Nephron (organoid): ENCODE data around the gene ZNF467.
A peak's percentile ranks its signal among the peaks of the same experiment; 100 is the strongest.

ENCODE experiments used
- H3K27ac Mint-ChIP-seq, 3 experiments: 2 replicates each; pipeline ENCODE4 v1.8.0; 2020; ENCODE audit warnings: mixed read lengths in 3 of 3, mild to moderate bottlenecking in 2 of 3, moderate library complexity in 1 of 3
- H3K27me3 Mint-ChIP-seq: 2 replicates; pipeline ENCODE4 v1.8.0; 2021; ENCODE audit warnings: low read depth, mild to moderate bottlenecking, moderate library complexity, mixed read lengths
- H3K36me3 Mint-ChIP-seq: 2 replicates; pipeline ENCODE4 v1.8.0; 2020; ENCODE audit warnings: low read depth, mixed read lengths
- H3K4me1 Mint-ChIP-seq: 2 replicates; pipeline ENCODE4 v1.8.0; 2020; ENCODE audit warnings: mixed read lengths
- H3K4me3 Mint-ChIP-seq, 3 experiments: 2 replicates each; pipeline ENCODE4 v1.8.0; 2020; ENCODE audit warnings: mild to moderate bottlenecking in 3 of 3, mixed read lengths in 3 of 3, moderate library complexity in 2 of 3
- H3K9me3 Mint-ChIP-seq: 2 replicates; pipeline ENCODE4 v1.8.0; 2020; ENCODE audit warnings: mixed read lengths
- TF ChIP-seq, protein P1 (sequence below), 3 experiments: fragments of 200-600 bp; sonication (generic); IDR thresholded peaks; one replicate each; pipeline ENCODE4 v1.5.0; 2021; ENCODE audit warnings: antibody characterized with exemption in 3 of 3; ENCODE audit not compliant: unreplicated experiment in 3 of 3

The ZNF467 gene

GRCh38 chr7:149742075-149742701 is 31.2 kb downstream of the ZNF467 start:
- H3K36me3 Mint-ChIP-seq: no peaks in the 10 kb centered on the region
- H3K4me1 Mint-ChIP-seq: peaks cover 7% of the 10 kb centered on the region
- peaks cover 4% of the 10 kb centered on the region for H3K27me3 Mint-ChIP-seq
- TF ChIP-seq, protein P1, sequence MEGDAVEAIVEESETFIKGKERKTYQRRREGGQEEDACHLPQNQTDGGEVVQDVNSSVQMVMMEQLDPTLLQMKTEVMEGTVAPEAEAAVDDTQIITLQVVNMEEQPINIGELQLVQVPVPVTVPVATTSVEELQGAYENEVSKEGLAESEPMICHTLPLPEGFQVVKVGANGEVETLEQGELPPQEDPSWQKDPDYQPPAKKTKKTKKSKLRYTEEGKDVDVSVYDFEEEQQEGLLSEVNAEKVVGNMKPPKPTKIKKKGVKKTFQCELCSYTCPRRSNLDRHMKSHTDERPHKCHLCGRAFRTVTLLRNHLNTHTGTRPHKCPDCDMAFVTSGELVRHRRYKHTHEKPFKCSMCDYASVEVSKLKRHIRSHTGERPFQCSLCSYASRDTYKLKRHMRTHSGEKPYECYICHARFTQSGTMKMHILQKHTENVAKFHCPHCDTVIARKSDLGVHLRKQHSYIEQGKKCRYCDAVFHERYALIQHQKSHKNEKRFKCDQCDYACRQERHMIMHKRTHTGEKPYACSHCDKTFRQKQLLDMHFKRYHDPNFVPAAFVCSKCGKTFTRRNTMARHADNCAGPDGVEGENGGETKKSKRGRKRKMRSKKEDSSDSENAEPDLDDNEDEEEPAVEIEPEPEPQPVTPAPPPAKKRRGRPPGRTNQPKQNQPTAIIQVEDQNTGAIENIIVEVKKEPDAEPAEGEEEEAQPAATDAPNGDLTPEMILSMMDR (IDR thresholded peaks at IDR 0.05; ENCODE audit: unreplicated experiment in 3 of 3): peak; percentile 90 to 96 (median 94)
- no peak overlapping the region for H3K27ac Mint-ChIP-seq
- no peaks in the 10 kb centered on the region for H3K9me3 Mint-ChIP-seq
- H3K4me3 Mint-ChIP-seq: peak overlapping the region; percentile 56 to 77 (median 74)

DNA sequence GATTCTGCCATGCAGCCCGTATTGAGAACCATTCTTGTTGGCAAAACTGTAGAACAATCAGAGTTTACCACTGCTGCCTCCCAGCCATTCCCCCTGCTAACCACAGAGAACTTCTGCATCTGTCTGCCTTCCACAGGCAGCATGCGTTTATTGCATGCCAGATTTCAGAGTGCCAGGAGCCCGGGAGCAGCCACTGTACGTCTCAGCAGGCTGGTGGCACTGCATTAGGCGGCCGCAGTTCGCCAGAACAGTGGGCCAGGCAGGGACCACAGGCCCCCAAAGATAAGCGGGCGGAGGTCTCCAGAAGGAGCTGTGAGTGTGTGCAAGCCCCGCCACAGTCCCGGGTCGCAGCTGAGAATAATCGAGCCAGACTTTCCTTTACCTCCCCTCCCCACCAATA is 31.8 kb downstream of the ZNF467 start:
- Mint-ChIP-seq H3K4me3 (peak overlapping the region in 1 of 3 experiments; percentile 74), H3K4me1 (peaks cover 7% of the 10 kb centered on the region), H3K9me3 (no peaks in the 10 kb centered on the region), H3K27ac (no peak overlapping the region), H3K27me3 (peaks cover 4% of the 10 kb centered on the region), H3K36me3 (no peaks in the 10 kb centered on the region)
- TF ChIP-seq, protein P1 (IDR thresholded peaks at IDR 0.05; ENCODE audit: unreplicated experiment in 3 of 3): no peak

DNA sequence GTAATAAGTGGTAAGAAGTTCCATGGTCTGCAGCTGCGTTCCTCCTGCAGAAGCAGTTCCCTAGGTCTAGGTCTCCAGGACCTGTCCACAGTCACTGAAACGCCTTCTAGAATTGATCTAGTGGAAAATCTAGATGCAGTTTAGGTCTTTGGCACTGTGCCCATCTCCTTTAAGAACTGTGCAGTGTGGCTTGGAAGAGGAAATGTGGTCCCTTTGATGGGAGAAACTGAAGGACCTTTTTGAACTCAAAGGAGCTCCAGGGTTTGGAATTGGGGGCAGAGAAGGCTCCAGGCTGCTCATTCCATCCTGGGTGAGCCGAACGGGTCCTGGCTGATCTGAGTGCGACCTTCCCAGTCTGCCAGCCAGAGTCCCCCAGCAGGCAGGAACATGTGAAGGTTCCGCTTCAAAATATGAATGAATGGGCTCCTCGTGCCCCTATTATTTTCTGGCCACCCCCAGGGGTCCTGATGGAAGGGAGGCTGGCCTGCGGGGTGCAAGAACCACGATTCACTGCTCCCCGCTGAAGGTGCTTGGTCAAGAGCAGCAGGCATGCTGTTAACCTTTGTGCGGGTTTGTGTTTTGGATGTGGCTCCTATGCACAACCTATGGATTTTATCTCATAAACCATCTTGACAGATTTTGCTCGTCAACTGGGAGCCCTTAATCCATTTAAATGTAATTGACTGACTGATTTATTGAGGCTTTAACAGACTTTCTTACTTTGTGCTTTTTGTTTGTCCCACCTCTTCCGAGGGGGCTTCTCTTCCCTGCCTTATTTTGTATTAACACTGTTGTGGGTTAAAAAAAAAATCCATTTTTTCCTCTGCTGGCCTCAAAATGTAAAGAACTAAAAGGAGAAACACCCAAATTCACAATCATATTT is 36.7 kb downstream of the ZNF467 start:
- no peaks in the 10 kb centered on the region for H3K9me3 Mint-ChIP-seq
- TF ChIP-seq, protein P1 (IDR thresholded peaks at IDR 0.05; ENCODE audit: unreplicated experiment in 3 of 3): no peak
- H3K4me3 Mint-ChIP-seq: no peak overlapping the region
- H3K27ac Mint-ChIP-seq: no peak overlapping the region
- no peaks in the 10 kb centered on the region for H3K4me1 Mint-ChIP-seq
- H3K36me3 Mint-ChIP-seq: peaks cover 2% of the 10 kb centered on the region
- no peaks in the 10 kb centered on the region for H3K27me3 Mint-ChIP-seq

- TF ChIP-seq, protein P1 (IDR thresholded peaks at IDR 0.05; ENCODE audit: unreplicated experiment in 3 of 3): no peak
- Mint-ChIP-seq H3K27ac (no peak overlapping the region), H3K36me3 (peaks cover 9% of the 10 kb centered on the region), H3K27me3 (no peaks in the 10 kb centered on the region), H3K9me3 (no peaks in the 10 kb centered on the region), H3K4me3 (no peak overlapping the region), H3K4me1 (no peaks in the 10 kb centered on the region)
Measured at GRCh38 chr7:149735779-149736477, 37.5 kb downstream of the ZNF467 start.

DNA sequence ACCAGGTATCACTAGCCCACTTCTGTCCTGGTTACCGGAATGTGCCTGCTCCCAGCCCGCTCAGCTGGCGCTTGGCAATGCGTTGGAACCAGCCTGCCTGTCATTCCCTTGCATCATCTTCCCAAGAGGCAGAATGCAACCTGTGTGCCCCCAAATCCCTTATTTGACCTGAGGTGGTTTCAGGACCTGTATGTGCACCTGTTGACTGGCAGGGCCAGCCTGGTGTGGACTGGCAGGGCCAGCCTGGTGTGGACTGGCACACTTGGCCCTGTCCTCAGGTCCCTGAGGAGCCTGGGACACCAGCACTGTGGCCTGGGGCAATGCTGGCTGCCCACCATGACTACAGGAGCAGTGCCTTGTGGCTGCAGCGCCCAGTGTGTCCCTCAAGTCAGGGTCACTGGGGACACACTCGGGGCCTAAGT is 38.2 kb downstream of the ZNF467 start:
- Mint-ChIP-seq H3K4me1 (no peaks in the 10 kb centered on the region), H3K27me3 (no peaks in the 10 kb centered on the region), H3K9me3 (no peaks in the 10 kb centered on the region), H3K27ac (no peak overlapping the region), H3K4me3 (no peak overlapping the region), H3K36me3 (peaks cover 13% of the 10 kb centered on the region)
- TF ChIP-seq, protein P1 (IDR thresholded peaks at IDR 0.05; ENCODE audit: unreplicated experiment in 3 of 3): no peak
